Measurements from ENCODE around the gene SLITRK4. TPM values are rescaled to one million over a fixed set of nuclear protein-coding genes. Genes with fewer than 3 reads are reported as not detected.

Gene SLITRK4, protein sequence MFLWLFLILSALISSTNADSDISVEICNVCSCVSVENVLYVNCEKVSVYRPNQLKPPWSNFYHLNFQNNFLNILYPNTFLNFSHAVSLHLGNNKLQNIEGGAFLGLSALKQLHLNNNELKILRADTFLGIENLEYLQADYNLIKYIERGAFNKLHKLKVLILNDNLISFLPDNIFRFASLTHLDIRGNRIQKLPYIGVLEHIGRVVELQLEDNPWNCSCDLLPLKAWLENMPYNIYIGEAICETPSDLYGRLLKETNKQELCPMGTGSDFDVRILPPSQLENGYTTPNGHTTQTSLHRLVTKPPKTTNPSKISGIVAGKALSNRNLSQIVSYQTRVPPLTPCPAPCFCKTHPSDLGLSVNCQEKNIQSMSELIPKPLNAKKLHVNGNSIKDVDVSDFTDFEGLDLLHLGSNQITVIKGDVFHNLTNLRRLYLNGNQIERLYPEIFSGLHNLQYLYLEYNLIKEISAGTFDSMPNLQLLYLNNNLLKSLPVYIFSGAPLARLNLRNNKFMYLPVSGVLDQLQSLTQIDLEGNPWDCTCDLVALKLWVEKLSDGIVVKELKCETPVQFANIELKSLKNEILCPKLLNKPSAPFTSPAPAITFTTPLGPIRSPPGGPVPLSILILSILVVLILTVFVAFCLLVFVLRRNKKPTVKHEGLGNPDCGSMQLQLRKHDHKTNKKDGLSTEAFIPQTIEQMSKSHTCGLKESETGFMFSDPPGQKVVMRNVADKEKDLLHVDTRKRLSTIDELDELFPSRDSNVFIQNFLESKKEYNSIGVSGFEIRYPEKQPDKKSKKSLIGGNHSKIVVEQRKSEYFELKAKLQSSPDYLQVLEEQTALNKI
- polyA plus RNA-seq (ENCODE audit: insufficient read length in 12 of 12): 10 to 100 TPM in 5 of 12 donors, 1 to 10 TPM in 6, not detected in 1; 3.6 to 18.5 (median 8.9) TPM
- long read RNA-seq, donor 1, partial matches to known transcripts: 0 of 1 reads
- long read RNA-seq, donor 1, other reads (novel, unspliced or antisense): 0 of 1 reads
- long read RNA-seq, donor 2, partial matches to known transcripts: 0 of 3 reads
- long read RNA-seq, donor 2, other reads (novel, unspliced or antisense): 0 of 3 reads
- long read RNA-seq, donor 3, partial matches to known transcripts: 0 of 2 reads
- long read RNA-seq, donor 3, other reads (novel, unspliced or antisense): 0 of 2 reads
- long read RNA-seq, donor 4, partial matches to known transcripts: 0 of 2 reads
- long read RNA-seq, donor 4, other reads (novel, unspliced or antisense): 0 of 2 reads
- long read RNA-seq, donor 5, partial matches to known transcripts: 0 of 4 reads
- long read RNA-seq, donor 5, other reads (novel, unspliced or antisense): 0 of 4 reads
- long read RNA-seq, donor 6, partial matches to known transcripts: 0 of 1 reads
- long read RNA-seq, donor 6, other reads (novel, unspliced or antisense): 0 of 1 reads
- long read RNA-seq, donor 7, partial matches to known transcripts: 0 of 4 reads
- long read RNA-seq, donor 7, other reads (novel, unspliced or antisense): 0 of 4 reads
- long read RNA-seq, donor 8, transcript SLITRK4-201 (2 exons, 3,357 nt): major isoform, 6 of 7 reads
- long read RNA-seq, donor 8, partial matches to known transcripts: 0 of 7 reads
- long read RNA-seq, donor 8, other reads (novel, unspliced or antisense): 0 of 7 reads
- long read RNA-seq, donor 9, partial matches to known transcripts: 0 of 1 reads
- long read RNA-seq, donor 9, other reads (novel, unspliced or antisense): 0 of 1 reads
- long read RNA-seq, donor 10, partial matches to known transcripts: 0 of 1 reads
- long read RNA-seq, donor 10, other reads (novel, unspliced or antisense): 0 of 1 reads
- long read RNA-seq, donor 11, partial matches to known transcripts: 0 of 6 reads
- long read RNA-seq, donor 11, other reads (novel, unspliced or antisense): 0 of 6 reads

DNA sequence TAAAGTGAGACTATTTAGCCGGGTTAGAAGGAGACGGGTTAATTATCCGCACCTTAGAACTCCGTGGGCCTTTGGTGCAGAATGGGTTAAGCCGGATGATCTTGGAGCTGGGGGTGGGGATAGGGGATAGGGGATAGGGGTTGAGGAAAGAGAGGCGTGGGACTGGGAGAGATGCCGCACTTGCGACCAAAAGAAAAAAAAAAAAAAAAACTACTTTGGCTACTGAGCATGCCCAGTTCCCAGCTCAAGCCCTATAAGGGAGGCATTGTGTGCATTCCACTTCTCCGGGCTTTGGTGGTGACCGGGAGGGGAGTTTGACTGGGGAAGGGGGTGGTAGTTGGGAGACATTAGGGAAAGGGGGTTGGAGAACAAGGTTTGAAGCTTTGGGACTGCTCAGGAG lies at the start of gene SLITRK4:
Gene SLITRK4, minus strand, starts transcription at position 187 of the 400 bp plus-strand sequence. CDS start 4,993 bp downstream, outside the sequence.
- peak; percentile 9 for DNase-seq

DNA sequence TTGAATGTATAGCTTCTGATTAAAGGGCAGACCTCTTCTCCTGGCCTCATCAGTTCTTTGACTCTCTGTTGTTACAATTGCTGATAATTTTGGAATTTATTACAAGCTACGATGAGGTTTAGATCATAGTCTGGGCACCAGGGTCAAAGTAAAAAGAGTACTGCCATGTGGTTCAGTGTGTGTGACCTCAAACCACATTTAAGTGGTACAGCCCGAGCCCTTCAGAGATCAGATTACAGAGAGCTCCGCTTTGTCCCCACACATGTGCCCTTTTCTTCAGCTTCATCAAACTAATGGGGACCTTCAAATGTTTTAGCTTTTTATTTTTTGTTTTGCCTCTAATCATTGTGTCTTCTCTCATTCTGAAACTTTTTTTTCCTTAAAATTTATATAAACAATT lies 47.6 kb upstream of the SLITRK4 start:
- DNase-seq: no peak

DNA sequence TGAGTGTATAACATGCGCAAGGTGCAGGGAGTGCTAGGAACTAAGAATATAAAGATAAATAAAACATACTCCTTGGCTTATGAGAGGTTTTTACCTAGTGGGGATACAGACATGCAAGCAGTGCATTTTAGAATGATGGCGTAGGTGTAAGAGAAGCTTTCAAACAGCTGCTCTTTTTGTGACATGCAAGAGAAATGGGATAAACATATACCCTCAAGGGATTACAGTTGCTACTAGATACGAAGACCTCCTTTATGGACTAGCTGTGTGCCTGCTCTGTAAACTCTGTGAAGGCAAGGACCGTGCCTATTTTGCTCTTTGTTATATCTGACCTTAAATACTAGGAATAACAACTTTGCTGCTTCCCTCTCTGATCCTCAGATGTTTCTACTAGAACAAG lies 39.0 kb upstream of the SLITRK4 start:
- no peak for DNase-seq

DNA sequence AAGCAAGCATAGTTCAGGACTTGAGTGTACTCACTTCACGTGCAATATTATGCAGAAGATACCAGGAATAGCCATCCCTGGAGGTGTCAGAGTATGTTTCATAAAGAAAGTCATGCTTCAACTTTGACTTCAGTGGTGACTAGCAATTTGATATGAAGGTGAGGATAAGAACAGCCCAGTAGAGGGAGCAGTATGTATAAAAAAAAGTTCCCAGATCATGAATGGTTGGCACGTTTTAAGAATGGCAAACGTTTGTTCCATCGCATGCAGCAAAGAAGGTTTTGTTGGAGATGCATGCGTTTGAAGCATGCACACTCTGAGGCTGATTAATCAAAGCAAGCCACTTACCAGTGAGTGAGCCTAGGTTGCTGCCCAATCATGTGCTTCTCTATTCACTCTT lies 33.5 kb upstream of the SLITRK4 start:
- DNase-seq: no peak

DNA sequence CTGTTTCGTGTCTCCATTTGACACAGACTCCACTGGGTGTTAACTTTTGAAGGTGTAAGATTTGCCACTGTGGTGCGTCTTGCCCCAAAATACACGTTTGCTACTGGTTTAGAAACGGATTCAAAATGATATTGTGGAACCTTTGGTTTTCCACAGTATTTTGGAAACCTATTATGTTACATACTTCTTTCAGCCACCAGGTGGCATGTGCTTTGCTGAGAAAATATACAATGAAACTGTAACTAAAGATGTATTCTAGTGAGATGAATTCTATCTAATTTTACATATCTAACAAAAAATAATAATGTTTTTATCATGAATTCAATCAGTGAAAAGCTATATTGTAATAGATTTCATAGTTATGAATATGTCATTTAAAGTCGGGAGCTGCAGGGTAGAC lies 28.4 kb upstream of the SLITRK4 start:
- DNase-seq: peak; percentile 7

DNA sequence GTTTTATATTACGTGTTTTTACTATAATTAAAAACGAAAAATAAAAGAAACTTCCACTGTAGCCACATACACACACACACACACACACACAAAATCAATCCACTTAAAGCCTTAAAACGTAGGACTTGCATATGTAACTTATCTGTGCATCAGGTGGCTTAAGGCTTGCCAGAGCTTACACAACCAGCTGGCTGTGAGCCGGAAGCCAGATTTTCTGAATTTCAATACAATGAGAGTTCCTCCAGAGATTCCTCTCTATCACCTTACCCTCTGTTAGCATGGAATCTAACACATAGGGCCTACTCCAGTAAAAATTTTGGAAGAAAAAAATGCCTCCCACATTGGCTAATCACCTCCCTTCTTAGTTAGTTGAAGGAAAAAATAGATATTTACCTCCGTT lies 27.9 kb upstream of the SLITRK4 start:
- DNase-seq: no peak

DNA sequence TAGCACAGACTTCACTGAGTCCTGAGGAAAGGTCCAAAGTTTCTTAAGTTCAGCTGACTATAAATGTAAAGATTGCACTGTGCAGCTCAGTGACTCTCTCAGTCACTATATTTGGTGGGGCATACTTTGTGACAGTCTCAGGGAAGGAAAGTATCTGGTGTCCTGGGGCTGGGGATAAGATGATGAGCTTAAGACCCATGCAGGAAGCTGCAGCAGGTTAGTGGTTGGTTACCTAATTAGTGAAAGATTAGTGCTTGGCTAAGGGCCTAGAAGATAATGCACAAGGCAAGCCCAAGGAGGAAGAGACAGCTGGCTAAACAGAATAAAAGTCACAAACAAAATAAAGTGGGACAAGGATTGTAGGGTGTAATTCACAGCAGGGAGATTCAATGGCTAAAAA lies 25.4 kb upstream of the SLITRK4 start:
- DNase-seq: no peak

DNA sequence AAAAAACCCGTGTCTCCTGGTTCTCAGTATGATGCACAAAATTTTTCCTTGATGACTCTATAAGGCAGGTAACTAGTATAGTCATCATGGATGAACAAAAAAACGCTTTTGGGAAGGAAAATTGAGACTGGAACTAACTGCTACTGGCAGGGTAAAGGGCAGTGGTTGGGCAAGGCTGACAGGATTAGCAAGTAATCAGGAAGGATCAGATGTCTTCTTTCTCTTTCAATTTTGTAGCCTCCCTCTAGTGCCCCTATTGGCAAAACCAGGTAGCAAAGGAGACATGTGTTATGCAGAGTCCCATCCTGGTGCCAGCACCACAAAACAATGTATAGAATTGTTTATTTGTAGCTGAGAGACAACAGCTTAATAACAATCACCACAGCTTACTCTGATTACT lies 12.8 kb upstream of the SLITRK4 start:
- no peak for DNase-seq

DNA sequence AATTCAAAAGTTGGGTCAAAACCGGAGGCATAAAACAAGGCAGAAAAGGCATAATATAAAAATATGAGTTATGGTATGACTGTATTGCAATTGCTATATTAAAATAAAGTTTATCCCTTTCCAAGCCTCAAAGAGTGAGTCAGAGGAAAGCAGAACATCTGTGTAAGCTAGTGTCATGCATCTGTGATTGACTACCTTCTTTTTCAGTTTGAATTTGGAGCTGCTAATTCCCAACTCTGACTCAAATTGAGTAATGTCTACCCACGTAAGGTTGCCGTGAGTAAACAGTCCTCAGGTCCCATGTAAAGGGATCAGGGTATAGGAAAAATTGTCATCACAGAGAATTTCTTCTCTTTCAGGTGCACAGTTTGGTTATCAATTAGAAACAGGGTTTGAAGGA lies 6.5 kb upstream of the SLITRK4 start:
- DNase-seq: no peak

DNA sequence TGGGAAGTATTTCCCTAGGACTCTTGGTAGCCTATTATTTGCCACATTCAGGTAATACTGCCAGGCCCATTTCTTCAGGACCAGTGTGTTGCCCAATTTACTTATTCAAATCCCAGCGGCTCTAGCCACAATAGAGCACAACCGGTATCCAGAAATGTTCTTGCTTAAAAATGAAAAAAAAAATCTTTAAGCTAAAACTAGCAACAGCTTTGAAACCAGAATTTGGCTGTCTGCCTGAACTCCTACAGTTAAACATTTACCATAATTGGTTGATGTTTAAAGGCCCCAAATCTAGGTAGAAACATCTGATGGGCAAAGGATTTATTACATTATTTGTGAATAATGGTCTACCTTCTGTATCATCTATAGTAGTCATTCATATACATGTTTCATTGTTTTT lies 930 bp upstream of the SLITRK4 start:
- DNase-seq: no peak

DNA sequence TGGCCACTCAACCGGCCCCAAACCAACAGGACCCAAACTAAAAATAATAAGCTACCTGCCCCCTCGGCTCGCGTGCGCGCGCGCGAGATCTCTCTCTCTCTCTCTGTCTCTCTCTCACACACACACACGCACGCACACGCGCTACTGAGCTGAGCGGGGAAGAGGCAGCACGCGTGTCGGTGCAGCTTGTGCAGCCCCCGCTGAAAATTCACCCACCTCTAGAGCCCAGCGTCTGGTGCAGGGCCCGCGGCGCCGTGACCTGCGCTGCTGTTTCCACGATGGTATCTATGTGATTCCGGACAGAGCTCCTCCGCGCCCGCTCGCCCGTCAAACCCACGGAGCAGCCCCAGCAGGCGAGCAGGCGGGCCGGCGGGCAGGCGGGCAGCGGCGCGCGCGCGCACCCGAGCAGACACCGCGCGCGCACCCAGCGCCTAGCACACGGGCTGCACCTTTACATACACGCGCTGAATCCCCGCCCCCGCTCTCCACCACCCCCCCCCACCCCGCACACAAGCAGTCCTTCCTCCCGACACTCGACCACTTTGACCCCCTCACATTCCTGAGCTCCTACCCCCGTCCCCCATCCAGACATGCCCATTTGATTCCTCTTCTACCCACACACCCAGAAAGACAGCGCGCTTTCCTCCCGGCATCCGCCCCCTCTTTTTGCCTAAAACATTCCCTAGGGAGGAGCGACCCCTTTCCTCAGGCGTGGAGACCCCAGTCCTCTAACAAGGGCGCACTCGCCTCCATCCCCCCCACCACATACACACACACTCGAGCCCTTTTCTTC lies 1.0 kb downstream of the SLITRK4 start:
- DNase-seq: peak; percentile 1

DNA sequence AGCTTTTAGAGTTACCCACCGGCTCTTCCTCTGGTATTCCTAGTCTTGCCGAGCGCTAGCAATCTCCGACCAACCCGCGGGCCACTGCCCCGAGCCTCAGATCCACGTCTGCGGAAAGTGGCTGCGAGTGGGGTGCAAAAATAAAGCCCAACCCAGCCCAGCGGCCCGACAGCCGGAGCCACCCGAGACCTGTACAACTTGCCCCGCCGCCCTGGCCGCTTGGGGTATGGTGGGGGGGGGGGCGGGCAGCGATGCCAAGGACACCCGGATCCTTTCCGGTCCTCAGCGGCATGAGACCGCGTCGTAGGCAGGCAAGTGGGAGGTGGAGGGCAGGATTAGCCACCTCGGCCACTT lies 1.6 kb downstream of the SLITRK4 start:
- no peak for DNase-seq

DNA sequence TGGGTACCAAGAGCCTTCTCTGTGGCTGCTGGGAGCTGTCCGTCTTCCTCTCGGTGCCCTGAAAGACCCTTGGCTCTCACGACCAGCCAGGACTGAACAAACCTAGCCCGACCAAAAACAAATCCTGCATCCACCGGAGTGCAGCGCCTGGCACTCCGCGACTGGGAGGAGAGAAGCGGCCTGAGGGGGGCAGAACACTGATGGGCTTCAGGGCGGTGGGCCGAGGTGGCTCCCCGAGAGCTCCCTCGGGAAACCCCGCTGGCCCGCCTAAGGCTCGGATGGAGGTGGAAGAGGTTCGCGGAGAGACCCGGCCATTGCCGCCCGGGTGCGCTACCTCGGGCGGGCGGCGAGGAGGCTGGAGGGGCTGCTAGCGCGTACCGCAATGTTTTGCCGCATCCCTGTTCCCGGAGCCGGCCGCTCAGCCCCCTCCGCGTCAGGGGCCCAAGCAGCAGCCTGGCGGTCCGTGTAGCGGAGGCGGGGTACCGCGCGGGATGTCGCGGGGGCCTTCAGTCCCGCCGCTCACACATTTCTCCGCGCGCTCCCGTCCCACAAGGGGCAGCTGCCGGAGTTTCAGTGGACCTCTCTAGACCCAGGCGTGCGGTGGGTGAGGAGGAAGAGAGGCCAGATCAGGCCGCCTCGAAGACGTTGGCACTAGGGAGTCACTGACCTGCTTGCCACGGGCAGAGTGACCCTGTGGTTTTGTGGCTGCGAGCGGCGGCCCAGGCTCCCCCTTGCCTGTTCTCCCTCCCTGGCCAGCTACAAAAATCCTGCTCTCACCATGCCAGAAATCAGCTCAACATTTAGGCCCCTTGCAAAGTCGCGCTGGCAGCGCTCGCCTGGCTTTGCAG lies 2.2 kb downstream of the SLITRK4 start:
- DNase-seq: peak; percentile 9

DNA sequence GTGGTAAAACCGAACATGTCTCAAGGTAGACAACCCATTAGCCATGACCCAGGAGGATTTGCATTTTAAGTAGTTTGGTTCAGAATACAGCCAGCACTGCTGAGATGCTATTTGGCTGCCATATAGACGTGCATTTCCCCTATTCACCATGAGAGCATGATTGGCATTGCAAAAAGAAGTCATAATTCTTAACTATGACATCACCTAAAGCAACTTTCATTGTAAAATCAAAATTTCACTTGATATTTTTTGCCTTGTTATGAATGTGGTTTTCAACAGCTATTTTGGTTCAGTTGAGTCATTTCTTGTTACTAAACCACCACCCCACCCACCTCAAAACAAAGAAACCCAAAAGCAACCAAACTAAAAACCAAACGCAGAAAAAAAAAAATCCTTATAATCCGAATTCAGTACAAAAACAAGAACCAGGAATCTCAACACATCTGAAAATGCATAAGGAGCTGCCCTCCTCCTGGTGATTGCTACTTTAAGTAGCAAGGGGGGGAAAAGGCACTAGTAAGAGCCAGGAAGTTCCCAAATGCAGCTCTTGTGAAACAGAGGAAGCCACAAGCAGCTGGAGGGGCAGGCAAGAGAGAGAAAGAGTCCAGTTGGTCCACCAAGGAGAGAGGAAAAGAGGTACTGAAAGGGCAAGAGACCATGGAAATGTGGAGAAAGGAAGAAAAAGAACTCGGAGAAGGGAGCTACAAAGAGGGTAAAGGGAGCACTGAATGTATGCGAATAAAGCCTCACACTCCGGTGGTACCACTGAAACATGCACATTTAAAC lies 3.1 kb downstream of the SLITRK4 start:
- DNase-seq: peak; percentile 3

DNA sequence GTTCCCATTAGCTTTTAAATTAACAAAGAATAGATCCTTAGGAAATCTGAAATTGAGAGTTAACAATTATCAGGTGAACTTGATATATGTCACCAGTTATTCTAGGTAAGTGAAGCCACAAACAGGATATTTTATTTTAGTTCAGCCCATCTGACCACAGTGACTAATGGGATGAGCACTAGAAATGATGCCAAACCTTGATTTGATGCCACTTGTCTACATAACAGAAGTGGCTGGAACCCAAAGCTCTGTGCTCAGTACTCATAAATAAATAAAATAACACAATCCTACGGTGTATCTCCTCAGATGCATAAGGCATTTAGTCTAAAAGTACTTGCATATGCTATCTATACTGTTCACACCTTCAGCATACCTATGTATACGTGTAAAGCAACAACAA lies 12.2 kb downstream of the SLITRK4 start:
- no peak for DNase-seq

DNA sequence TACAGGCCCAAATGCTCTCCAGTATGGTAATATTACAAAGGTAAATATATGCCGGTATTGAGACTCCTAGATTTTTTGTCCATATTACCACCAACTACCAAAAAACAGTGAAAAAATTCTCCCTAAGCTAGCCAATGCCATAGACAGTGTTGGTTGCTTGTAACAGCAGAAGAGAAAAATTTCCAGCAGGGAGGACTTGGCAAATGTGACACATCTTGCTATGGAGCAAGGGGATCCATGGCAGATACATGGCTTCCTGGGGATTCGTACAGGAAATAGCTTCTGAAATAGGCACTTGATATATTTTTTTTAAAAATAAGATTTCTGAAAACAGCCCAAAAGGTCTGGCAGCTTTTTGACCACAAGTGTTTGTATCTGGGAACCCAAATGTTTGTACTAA lies 14.6 kb downstream of the SLITRK4 start:
- no peak for DNase-seq

DNA sequence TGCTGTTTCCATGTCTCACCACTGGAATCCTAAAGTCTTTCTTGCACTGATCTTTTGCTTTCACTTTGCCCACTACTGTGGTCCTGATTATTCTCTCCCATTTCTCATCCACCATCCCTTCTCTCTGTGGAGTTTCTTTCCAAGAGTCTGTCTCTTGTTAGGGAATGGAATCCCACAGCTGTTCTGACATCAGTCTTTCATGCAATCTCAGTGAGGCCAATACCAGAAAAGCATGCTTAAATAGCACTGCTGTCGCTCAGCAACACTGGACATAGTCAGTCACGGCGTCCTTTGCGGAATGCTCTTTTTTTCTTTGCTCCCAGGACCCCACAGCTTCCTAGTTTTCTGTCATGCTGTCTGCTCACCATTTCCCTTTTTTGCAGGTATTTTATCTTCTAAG lies 20.1 kb downstream of the SLITRK4 start:
- peak; percentile 2 for DNase-seq

DNA sequence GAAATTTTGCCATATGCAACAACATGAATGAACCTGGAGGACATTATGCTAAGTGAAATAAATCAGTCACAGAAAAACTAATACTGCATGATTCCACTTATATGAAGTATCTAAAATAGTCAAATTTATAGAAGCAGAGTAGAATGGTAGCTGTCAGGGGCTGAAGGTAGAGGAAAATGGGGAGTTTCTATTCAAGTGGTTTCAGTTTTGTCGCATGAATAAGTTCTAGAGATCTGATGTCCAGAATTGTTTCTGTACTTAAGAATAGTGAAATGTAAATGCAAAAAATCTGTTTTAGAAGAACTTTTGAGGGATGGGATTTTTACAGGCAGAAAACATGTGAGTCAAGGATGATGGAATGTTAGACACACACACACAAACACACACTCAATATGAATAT lies 34.1 kb downstream of the SLITRK4 start:
- no peak for DNase-seq

All from muscle of arm (tissue), 14 donors.